Body of pancreas (tissue), 4 donors: ENCODE measurements around the gene CXCL6.

Experiments
- POLR2A ChIP-seq, 3 donors: fragments of 450-650 bp; IDR thresholded peaks; one replicate each; pipeline ENCODE4 v1.6.1; 2016; ENCODE audit warnings: antibody characterized with exemption in 3 of 3, mild to moderate bottlenecking in 2 of 3
- TF ChIP-seq, protein P1 (sequence below), 7 experiments: fragments of 450-650 bp in 4 of 7; fragments of 200-600 bp in 3 of 7; sonication (generic) in 3 of 7; IDR thresholded peaks; one replicate each; pipeline ENCODE4 v1.5.1; 2016 to 2019; ENCODE audit warnings: antibody characterized with exemption in 7 of 7

DNA sequence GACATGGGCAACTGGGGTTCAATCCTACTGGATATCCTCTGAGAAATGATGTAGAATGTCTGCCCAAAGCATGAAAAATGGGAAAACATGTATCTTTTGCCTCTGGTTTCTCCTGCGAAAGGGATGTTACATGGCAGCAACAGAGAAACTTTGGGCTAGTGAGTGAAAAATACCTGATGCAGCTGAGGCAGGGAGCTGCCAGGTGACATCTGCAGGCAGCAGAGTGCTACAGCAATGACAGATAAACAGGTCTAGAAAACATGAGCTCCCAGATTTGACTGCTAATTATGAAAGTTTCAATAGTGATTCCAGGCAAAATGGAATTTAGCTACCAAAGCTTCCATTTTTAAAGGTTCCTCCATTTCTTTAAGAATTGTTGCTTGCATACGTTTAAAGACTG, 27.9 kb downstream of the CXCL6 start:
- TF ChIP-seq, protein P1, sequence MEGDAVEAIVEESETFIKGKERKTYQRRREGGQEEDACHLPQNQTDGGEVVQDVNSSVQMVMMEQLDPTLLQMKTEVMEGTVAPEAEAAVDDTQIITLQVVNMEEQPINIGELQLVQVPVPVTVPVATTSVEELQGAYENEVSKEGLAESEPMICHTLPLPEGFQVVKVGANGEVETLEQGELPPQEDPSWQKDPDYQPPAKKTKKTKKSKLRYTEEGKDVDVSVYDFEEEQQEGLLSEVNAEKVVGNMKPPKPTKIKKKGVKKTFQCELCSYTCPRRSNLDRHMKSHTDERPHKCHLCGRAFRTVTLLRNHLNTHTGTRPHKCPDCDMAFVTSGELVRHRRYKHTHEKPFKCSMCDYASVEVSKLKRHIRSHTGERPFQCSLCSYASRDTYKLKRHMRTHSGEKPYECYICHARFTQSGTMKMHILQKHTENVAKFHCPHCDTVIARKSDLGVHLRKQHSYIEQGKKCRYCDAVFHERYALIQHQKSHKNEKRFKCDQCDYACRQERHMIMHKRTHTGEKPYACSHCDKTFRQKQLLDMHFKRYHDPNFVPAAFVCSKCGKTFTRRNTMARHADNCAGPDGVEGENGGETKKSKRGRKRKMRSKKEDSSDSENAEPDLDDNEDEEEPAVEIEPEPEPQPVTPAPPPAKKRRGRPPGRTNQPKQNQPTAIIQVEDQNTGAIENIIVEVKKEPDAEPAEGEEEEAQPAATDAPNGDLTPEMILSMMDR (IDR thresholded peaks at IDR 0.05) = peak; percentile 27 to 62 (median 54)
- TF ChIP-seq POLR2A (IDR thresholded peaks at IDR 0.05) = no peak
